GM18502 (cell line): ENCODE results near the gene ANKRD30A.
"Not testable (repeated sequence)": the region's sequence is repeated elsewhere in the genome, so short reads cannot be mapped to it uniquely, and the experiment has no call there.

ENCODE experiments used
- ATAC-seq: cut with Tn5 transposase; IDR thresholded peaks from one replicate; pipeline ENCODE4 v1.9.1; 2021; ENCODE audit warnings: mild to moderate bottlenecking; ENCODE audit not compliant: unreplicated experiment, poor library complexity

The ANKRD30A gene

GRCh38 chr10:37125191-37125732 lies at the start of gene ANKRD30A:
TSS of gene ANKRD30A (plus strand) at chr10:37125598. CDS start at chr10:37125788, 190 bp downstream.
- no peak for ATAC-seq

- ATAC-seq = not testable (repeated sequence)
Measured at GRCh38 chr10:37076083-37076482, 49.3 kb upstream of the ANKRD30A start.

GRCh38 chr10:37095792-37096573 lies 29.4 kb upstream of the ANKRD30A start:
- no peak for ATAC-seq

GRCh38 chr10:37101261-37101660 lies 24.1 kb upstream of the ANKRD30A start:
- no peak for ATAC-seq

GRCh38 chr10:37109000-37109399 lies 16.4 kb upstream of the ANKRD30A start:
- ATAC-seq = no peak

- no peak for ATAC-seq
Measured at GRCh38 chr10:37124532-37124931, 866 bp upstream of the ANKRD30A start.

- ATAC-seq = no peak
Measured at GRCh38 chr10:37125921-37126320, 523 bp downstream of the ANKRD30A start.

- ATAC-seq = no peak
Measured at GRCh38 chr10:37146443-37146842, 21.0 kb downstream of the ANKRD30A start.

GRCh38 chr10:37162430-37162829 lies 37.0 kb downstream of the ANKRD30A start:
- not testable (repeated sequence) for ATAC-seq

GRCh38 chr10:37171945-37172344 lies 46.5 kb downstream of the ANKRD30A start:
- ATAC-seq = not testable (repeated sequence)

GRCh38 chr10:37178296-37178695 lies 52.9 kb downstream of the ANKRD30A start:
- ATAC-seq = not testable (repeated sequence)

- ATAC-seq = not testable (repeated sequence)
Measured at GRCh38 chr10:37182719-37183118, 57.3 kb downstream of the ANKRD30A start.

- no peak for ATAC-seq
Measured at GRCh38 chr10:37206132-37206531, 80.7 kb downstream of the ANKRD30A start.

GRCh38 chr10:37220866-37221265 lies 95.5 kb downstream of the ANKRD30A start:
- no peak for ATAC-seq

- ATAC-seq = no peak
Measured at GRCh38 chr10:37222046-37222445, 96.6 kb downstream of the ANKRD30A start.

- ATAC-seq = no peak
Measured at GRCh38 chr10:37225163-37225562, 99.8 kb downstream of the ANKRD30A start.

- ATAC-seq = no peak
Measured at GRCh38 chr10:37226524-37226923, 101.1 kb downstream of the ANKRD30A start.

GRCh38 chr10:37234692-37235091 lies 109.3 kb downstream of the ANKRD30A start:
- ATAC-seq = no peak

GRCh38 chr10:37236093-37236492 lies 110.7 kb downstream of the ANKRD30A start:
- ATAC-seq = no peak

- ATAC-seq = no peak
Measured at GRCh38 chr10:37240223-37240622, 114.8 kb downstream of the ANKRD30A start.

GRCh38 chr10:37246637-37247036 lies 121.2 kb downstream of the ANKRD30A start:
- no peak for ATAC-seq

- not testable (repeated sequence) for ATAC-seq
Measured at GRCh38 chr10:37255837-37256236, 130.4 kb downstream of the ANKRD30A start.
